PC-3 (cell line): ENCODE measurements around the gene AP1S1.

Experiments
- EZH2 ChIP-seq: fragments of 300-600 bp; sonication (generic); IDR thresholded peaks from one replicate; pipeline ENCODE4 v1.6.1; 2017; ENCODE audit warnings: antibody characterized with exemption, mild to moderate bottlenecking, low read length; ENCODE audit not compliant: unreplicated experiment
- EZH2phosphoT487 ChIP-seq: fragments of 300-600 bp; sonication (generic); IDR thresholded peaks from 2 replicates; pipeline ENCODE4 v1.6.1; 2018; ENCODE audit warnings: mild to moderate bottlenecking, antibody characterized with exemption, low read length, borderline replicate concordance
- TF ChIP-seq, protein P1 (sequence below): fragments of 300-600 bp; sonication (generic); conservative IDR thresholded peaks from 2 replicates; pipeline ENCODE4 v1.5.1; 2017; ENCODE audit warnings: antibody characterized with exemption, low read depth, mild to moderate bottlenecking, low read length

GRCh38 chr7:101134399-101134980 is 19.8 kb upstream of the AP1S1 start:
- TF ChIP-seq, protein P1, sequence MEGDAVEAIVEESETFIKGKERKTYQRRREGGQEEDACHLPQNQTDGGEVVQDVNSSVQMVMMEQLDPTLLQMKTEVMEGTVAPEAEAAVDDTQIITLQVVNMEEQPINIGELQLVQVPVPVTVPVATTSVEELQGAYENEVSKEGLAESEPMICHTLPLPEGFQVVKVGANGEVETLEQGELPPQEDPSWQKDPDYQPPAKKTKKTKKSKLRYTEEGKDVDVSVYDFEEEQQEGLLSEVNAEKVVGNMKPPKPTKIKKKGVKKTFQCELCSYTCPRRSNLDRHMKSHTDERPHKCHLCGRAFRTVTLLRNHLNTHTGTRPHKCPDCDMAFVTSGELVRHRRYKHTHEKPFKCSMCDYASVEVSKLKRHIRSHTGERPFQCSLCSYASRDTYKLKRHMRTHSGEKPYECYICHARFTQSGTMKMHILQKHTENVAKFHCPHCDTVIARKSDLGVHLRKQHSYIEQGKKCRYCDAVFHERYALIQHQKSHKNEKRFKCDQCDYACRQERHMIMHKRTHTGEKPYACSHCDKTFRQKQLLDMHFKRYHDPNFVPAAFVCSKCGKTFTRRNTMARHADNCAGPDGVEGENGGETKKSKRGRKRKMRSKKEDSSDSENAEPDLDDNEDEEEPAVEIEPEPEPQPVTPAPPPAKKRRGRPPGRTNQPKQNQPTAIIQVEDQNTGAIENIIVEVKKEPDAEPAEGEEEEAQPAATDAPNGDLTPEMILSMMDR: no peak
- TF ChIP-seq EZH2: no peak
- TF ChIP-seq EZH2phosphoT487: no peak
